ENCODE measurements around the gene VWA3A.
"Not testable (repeated sequence)": the region's sequence is repeated elsewhere in the genome, so short reads cannot be mapped to it uniquely, and the experiment has no call there.

Gene VWA3A

GRCh38 chr16:22092143-22092933 lies at the start of gene VWA3A:
VWA3A (plus strand) TSS chr16:22092541; CDS start chr16:22092638, 97 bp downstream.
- DNase-seq (ENCODE audit: low read depth in 1 of 2, low spot score in 1 of 2), result no peak

- DNase-seq (ENCODE audit: low read depth in 1 of 2, low spot score in 1 of 2), result not testable (repeated sequence)
Measured at GRCh38 chr16:22043882-22044281, 48.5 kb upstream of the VWA3A start.

GRCh38 chr16:22045888-22046287 lies 46.5 kb upstream of the VWA3A start:
- not testable (repeated sequence) for DNase-seq (ENCODE audit: low read depth in 1 of 2, low spot score in 1 of 2)

GRCh38 chr16:22050963-22051362 lies 41.4 kb upstream of the VWA3A start:
- DNase-seq (ENCODE audit: low read depth in 1 of 2, low spot score in 1 of 2), result no peak

GRCh38 chr16:22052980-22053379 lies 39.4 kb upstream of the VWA3A start:
- no peak for DNase-seq (ENCODE audit: low read depth in 1 of 2, low spot score in 1 of 2)

GRCh38 chr16:22053921-22054341 lies 38.4 kb upstream of the VWA3A start:
- no peak for DNase-seq (ENCODE audit: low read depth in 1 of 2, low spot score in 1 of 2)

- DNase-seq (ENCODE audit: low read depth in 1 of 2, low spot score in 1 of 2), result no peak
Measured at GRCh38 chr16:22054847-22055590, 37.3 kb upstream of the VWA3A start.

- DNase-seq (ENCODE audit: low read depth in 1 of 2, low spot score in 1 of 2), result no peak
Measured at GRCh38 chr16:22055881-22056280, 36.5 kb upstream of the VWA3A start.

- no peak for DNase-seq (ENCODE audit: low read depth in 1 of 2, low spot score in 1 of 2)
Measured at GRCh38 chr16:22063888-22064467, 28.4 kb upstream of the VWA3A start.

GRCh38 chr16:22065252-22065651 lies 27.1 kb upstream of the VWA3A start:
- no peak for DNase-seq (ENCODE audit: low read depth in 1 of 2, low spot score in 1 of 2)

- DNase-seq (ENCODE audit: low read depth in 1 of 2, low spot score in 1 of 2), result no peak
Measured at GRCh38 chr16:22070361-22071330, 21.7 kb upstream of the VWA3A start.

- DNase-seq (ENCODE audit: low read depth in 1 of 2, low spot score in 1 of 2), result no peak
Measured at GRCh38 chr16:22071331-22071910, 20.9 kb upstream of the VWA3A start.

GRCh38 chr16:22073350-22073749 lies 19.0 kb upstream of the VWA3A start:
- DNase-seq (ENCODE audit: low read depth in 1 of 2, low spot score in 1 of 2), result no peak

- DNase-seq (ENCODE audit: low read depth in 1 of 2, low spot score in 1 of 2), result no peak
Measured at GRCh38 chr16:22075043-22075757, 17.1 kb upstream of the VWA3A start.

GRCh38 chr16:22075776-22076175 lies 16.6 kb upstream of the VWA3A start:
- no peak for DNase-seq (ENCODE audit: low read depth in 1 of 2, low spot score in 1 of 2)

GRCh38 chr16:22077700-22078313 lies 14.5 kb upstream of the VWA3A start:
- DNase-seq (ENCODE audit: low read depth in 1 of 2, low spot score in 1 of 2), result peak; percentile 44 to 62

GRCh38 chr16:22078656-22079055 lies 13.7 kb upstream of the VWA3A start:
- no peak for DNase-seq (ENCODE audit: low read depth in 1 of 2, low spot score in 1 of 2)

- no peak for DNase-seq (ENCODE audit: low read depth in 1 of 2, low spot score in 1 of 2)
Measured at GRCh38 chr16:22081050-22081449, 11.3 kb upstream of the VWA3A start.

- DNase-seq (ENCODE audit: low read depth in 1 of 2, low spot score in 1 of 2), result no peak
Measured at GRCh38 chr16:22086440-22086839, 5.9 kb upstream of the VWA3A start.
